Aorta (tissue), 5 donors: ENCODE data around the gene PPP3R2. TPM values are rescaled to one million over a fixed set of nuclear protein-coding genes. Genes with fewer than 3 reads are reported as not detected.
"Not testable (repeated sequence)": the region's sequence is repeated elsewhere in the genome, so short reads cannot be mapped to it uniquely, and the experiment has no call there.

ENCODE experiments used
- ATAC-seq: fragments of 200-7000 bp; cut with Tn5 transposase; one replicate; pipeline ENCODE4 v1.9.1; 2022; ENCODE audit warnings: moderate library complexity; ENCODE audit not compliant: low FRiP score
- DNase-seq, 2 donors: peaks; one replicate each; pipeline ENCODE4 v3.0.0-alpha.2; 2020
- H3K27ac ChIP-seq, 2 donors: one replicate each; pipeline ENCODE4 v1.5.1; 2013; ENCODE audit warnings: low read length in 2 of 2, mild to moderate bottlenecking in 2 of 2, moderate library complexity in 2 of 2, control low read depth in 1 of 2, inconsistent platforms in 1 of 2, low read depth in 1 of 2
- H3K27me3 ChIP-seq, 2 donors: one replicate each; pipeline ENCODE4 v1.6.1; 2013; ENCODE audit warnings: control low read depth in 1 of 2, low read length in 1 of 2, mild to moderate bottlenecking in 1 of 2, moderate library complexity in 1 of 2; ENCODE audit not compliant: insufficient read depth in 2 of 2, control insufficient read depth in 1 of 2
- H3K36me3 ChIP-seq, 2 donors: one replicate each; pipeline ENCODE4 v1.6.1; 2013; ENCODE audit warnings: control low read depth in 1 of 2, low read length in 1 of 2, mild to moderate bottlenecking in 1 of 2; ENCODE audit not compliant: insufficient read depth in 2 of 2, control insufficient read depth in 1 of 2
- H3K4me1 ChIP-seq, 2 donors: one replicate each; pipeline ENCODE4 v1.6.1; 2013; ENCODE audit warnings: low read length in 2 of 2, control low read depth in 1 of 2, mild to moderate bottlenecking in 1 of 2, moderate library complexity in 1 of 2; ENCODE audit not compliant: insufficient read depth in 2 of 2, control insufficient read depth in 1 of 2
- H3K4me3 ChIP-seq, 2 donors: one replicate each; pipeline ENCODE4 v1.5.1; 2013; ENCODE audit warnings: low read length in 2 of 2, control low read depth in 1 of 2, mild to moderate bottlenecking in 1 of 2
- H3K9me3 ChIP-seq: one replicate; pipeline ENCODE4 v1.6.1; 2013; ENCODE audit warnings: mild to moderate bottlenecking, low read length; ENCODE audit not compliant: control insufficient read depth
- WGBS, 2 donors: extraction: QIAGEN DNeasy Blood & Tissue Kit; methylation state at CpG; one replicate each; pipeline ENCODE4 v1.1.7; 2013; 5-methylcytosine and 5-hydroxymethylcytosine counted together
- intact Hi-C, 2 donors: fragments of 100-400 bp; cut with DNase I; formaldehyde crosslinking; loops; one replicate each; pipeline versions ENCODE4 v1.14.2 to v1.15.0; 2022
- polyA plus RNA-seq, 2 donors: library from polyadenylated mRNA; stranded (reverse); fragments of 200-250 nt; gene quantifications; one replicate each; pipeline ENCODE4 v1.2.3, GENCODE V29; 2013
- total RNA-seq, 2 donors: library from RNA; stranded (reverse); fragmentation: NEBNext Ultra II Directional; extraction: Animal tissue kit (Norgen Biotek cat#: 25700); gene quantifications; one replicate each; pipeline ENCODE4 v1.2.1, GENCODE V29; 2021
- donor health status: healthy with polysubstance abuse.
- donor health status: Bipolar disorder and iron deficiency.
- donor health status: DM: no; HTN: no; CAD: no.
- donor health status: DM: no; HTN: no; CAD: no.
- donor health status: DM: yes; HTN: yes; CAD: no.

PPP3R2 gene
- total and polyA plus RNA-seq, 4 donors, result not detected

- no peak overlapping the region for H3K4me3 ChIP-seq
- H3K27ac ChIP-seq, result no peak overlapping the region
- peaks cover 3 to 4% of the 10 kb centered on the region in 2 donors for H3K36me3 ChIP-seq
- H3K9me3 ChIP-seq, result no peaks in the 10 kb centered on the region
- H3K27me3 ChIP-seq, result no peaks in the 10 kb centered on the region
- no peaks in the 10 kb centered on the region for H3K4me1 ChIP-seq
- ATAC-seq (no peak), DNase-seq (no peak)
- intact Hi-C loops, result no loop called here
Observed at GRCh38 chr9:101564252-101564651, 30.5 kb downstream of the PPP3R2 start.

DNA sequence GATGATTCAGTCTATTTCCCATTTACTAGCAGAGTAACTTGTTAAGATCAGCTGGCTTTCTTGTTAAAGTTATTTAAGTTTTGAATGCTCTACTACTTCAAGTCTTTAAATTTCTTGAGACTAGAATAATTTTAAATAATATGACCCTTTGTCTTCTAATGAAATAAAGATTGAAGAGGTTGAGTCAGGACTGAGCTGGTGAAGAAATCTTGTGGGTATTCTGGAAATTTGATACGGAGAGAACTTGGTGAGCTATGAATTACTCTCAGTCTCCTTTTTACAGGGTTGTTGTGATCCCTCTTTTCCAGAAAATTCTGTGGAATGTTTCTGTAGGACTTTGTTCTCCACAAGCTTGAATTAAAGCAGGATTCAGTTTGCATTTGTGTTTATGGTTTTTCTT, 31.8 kb downstream of the PPP3R2 start:
- Histone ChIP-seq H3K4me3 (no peak overlapping the region), H3K27me3 (no peaks in the 10 kb centered on the region), H3K27ac (no peak overlapping the region), H3K36me3 (peaks cover 3 to 5% of the 10 kb centered on the region in 2 donors), H3K9me3 (no peaks in the 10 kb centered on the region), H3K4me1 (no peaks in the 10 kb centered on the region)
- ATAC-seq, result no peak
- intact Hi-C loops, result no loop called here
- no peak for DNase-seq
- 94 to 97% methylated on average over 1 of the region's 1 CpG for WGBS, 2 donors

GRCh38 chr9:101561740-101562139, 33.0 kb downstream of the PPP3R2 start:
- intact Hi-C loops, result no loop called here
- Histone ChIP-seq H3K27me3 (no peaks in the 10 kb centered on the region), H3K4me3 (no peak overlapping the region), H3K9me3 (no peaks in the 10 kb centered on the region), H3K4me1 (no peaks in the 10 kb centered on the region), H3K36me3 (peaks cover 7 to 8% of the 10 kb centered on the region in 2 donors), H3K27ac (no peak overlapping the region)
- no peak for ATAC-seq
- WGBS, 2 donors, result 94 to 98% methylated on average over 1 of the region's 1 CpG
- no peak for DNase-seq

DNA sequence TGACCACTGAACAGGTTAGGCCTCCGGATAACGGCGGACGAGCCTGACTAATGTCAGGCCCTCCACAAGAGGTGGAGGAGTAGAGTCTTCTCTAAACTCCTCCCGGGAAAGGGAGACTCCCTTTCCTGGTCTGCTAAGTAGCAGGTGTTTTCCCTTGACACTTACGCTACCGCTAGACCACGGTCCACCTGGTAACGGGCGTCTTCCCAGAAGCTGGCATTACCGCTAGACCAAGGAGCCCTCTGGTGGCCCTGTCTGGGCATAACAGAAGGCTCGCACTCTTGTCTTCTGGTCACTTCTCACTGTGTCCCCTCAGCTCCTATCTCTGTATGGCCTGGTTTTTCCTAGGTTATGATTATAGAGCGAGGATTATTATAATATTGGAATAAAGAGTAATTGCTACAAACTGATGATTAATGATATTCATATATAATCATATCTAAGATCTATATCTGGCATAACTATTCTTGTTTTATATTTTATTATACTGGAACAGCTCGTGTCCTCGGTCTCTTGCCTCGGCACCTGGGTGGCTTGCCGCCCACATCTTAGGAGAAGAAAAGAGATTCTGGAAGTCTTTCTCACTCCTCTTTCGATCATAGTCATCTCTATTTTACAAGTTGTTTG, 45.2 kb downstream of the PPP3R2 start:
- ATAC-seq, result not testable (repeated sequence)

DNA sequence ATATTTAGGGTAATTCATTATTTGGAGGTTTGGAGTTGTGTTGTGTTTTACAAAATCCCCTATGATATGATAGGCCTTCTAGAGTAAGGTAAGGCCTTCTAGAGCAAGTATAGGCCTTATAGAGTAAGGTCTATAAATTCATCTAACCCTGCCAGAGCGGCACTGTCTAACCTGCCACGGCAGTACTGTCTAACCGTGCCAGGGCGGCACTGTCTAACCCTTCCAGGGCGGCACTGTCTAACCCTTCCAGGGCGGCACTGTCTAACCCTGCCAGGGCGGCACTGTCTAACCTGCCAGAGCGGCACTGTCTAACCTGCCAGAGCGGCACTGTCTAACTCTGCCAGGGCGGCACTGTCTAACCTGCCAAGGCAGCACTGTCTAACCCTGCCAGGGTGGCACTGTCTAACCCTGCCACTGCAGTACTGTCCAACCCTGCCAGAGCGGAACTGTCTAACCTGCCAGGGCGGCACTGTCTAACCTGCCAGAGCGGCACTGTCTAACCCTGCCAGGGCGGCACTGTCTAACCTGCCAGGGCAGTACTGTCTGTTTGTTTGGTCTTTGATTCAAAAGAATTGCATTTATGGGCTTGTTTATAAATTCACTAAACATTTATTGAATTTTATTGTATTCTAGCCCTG, 51.6 kb downstream of the PPP3R2 start:
- no peak for DNase-seq
- no peaks in the 10 kb centered on the region for H3K27me3 ChIP-seq
- H3K27ac ChIP-seq, result no peak overlapping the region
- intact Hi-C loops, result no loop called here
- 96 to 97% methylated on average over 14 of the region's 14 CpGs for WGBS, 2 donors
- no peak overlapping the region for H3K4me3 ChIP-seq
- peaks cover 9 to 11% of the 10 kb centered on the region in 2 donors for H3K36me3 ChIP-seq
- no peaks in the 10 kb centered on the region for H3K9me3 ChIP-seq
- no peaks in the 10 kb centered on the region for H3K4me1 ChIP-seq
- no peak for ATAC-seq

More for the DNA sequence above, 45.2 kb downstream of the PPP3R2 start:
- H3K4me3 ChIP-seq, intact Hi-C loops, H3K9me3 ChIP-seq, H3K4me1 ChIP-seq, H3K27ac ChIP-seq, DNase-seq, H3K27me3 ChIP-seq: not testable (repeated sequence)
- H3K36me3 ChIP-seq, result peaks cover 14 to 24% of the 10 kb centered on the region in 2 donors
- 67 to 70% methylated on average over 16 to 17 of the region's 18 CpGs for WGBS, 2 donors

Other genes with a start within 250 kb of the PPP3R2 start
- gene BAAT, start 210.0 kb downstream of the PPP3R2 start, total RNA-seq, result not detected
- gene BAAT, start 210.0 kb downstream of the PPP3R2 start, polyA plus RNA-seq, result not detected
- 1 to 10 TPM; 7.6 to 8.9 TPM for gene MRPL50, start 196.4 kb downstream of the PPP3R2 start, total RNA-seq
- gene MRPL50, start 196.4 kb downstream of the PPP3R2 start, polyA plus RNA-seq, result 1 to 10 TPM; 4.4 to 9.5 TPM
- gene ZNF189, start 196.1 kb downstream of the PPP3R2 start, total RNA-seq, result 10 to 100 TPM; 20.4 to 23.3 TPM
- gene ZNF189, start 196.1 kb downstream of the PPP3R2 start, polyA plus RNA-seq, result 1 to 10 TPM; 5.9 to 8.5 TPM
- gene ALDOB, start 159.2 kb downstream of the PPP3R2 start, total RNA-seq, result not detected
- gene ALDOB, start 159.2 kb downstream of the PPP3R2 start, polyA plus RNA-seq, result 1,000 to 10,000 TPM in 1 of 2 donors, 1 to 10 TPM in 1; 1.3 to 1,178 TPM
- gene RNF20, start 61.1 kb downstream of the PPP3R2 start, total RNA-seq, result 10 to 100 TPM; 41.3 to 48.1 TPM
- gene RNF20, start 61.1 kb downstream of the PPP3R2 start, polyA plus RNA-seq, result 10 to 100 TPM; 11.0 to 24.0 TPM
- under 1 TPM; 0.13 to 0.33 TPM for gene GRIN3A, start 143.7 kb upstream of the PPP3R2 start, total RNA-seq
- gene GRIN3A, start 143.7 kb upstream of the PPP3R2 start, polyA plus RNA-seq, result not detected